HL-60/S4 treated with phorbol 12-myristate 13-acetate at 8.2 ng/mL for 4 days and 3 days (cell line): ENCODE measurements around the gene KIFAP3.
"Not testable (repeated sequence)": the region's sequence is repeated elsewhere in the genome, so short reads cannot be mapped to it uniquely, and the experiment has no call there.

Source experiments
- in situ Hi-C: fragments of 300-500 bp; cut with MboI; formaldehyde crosslinking; loops from 2 replicates; pipeline ENCODE4 v1.15.0; 2022; ENCODE audit warnings: low sequenced_read_pairs

The KIFAP3 gene

DNA sequence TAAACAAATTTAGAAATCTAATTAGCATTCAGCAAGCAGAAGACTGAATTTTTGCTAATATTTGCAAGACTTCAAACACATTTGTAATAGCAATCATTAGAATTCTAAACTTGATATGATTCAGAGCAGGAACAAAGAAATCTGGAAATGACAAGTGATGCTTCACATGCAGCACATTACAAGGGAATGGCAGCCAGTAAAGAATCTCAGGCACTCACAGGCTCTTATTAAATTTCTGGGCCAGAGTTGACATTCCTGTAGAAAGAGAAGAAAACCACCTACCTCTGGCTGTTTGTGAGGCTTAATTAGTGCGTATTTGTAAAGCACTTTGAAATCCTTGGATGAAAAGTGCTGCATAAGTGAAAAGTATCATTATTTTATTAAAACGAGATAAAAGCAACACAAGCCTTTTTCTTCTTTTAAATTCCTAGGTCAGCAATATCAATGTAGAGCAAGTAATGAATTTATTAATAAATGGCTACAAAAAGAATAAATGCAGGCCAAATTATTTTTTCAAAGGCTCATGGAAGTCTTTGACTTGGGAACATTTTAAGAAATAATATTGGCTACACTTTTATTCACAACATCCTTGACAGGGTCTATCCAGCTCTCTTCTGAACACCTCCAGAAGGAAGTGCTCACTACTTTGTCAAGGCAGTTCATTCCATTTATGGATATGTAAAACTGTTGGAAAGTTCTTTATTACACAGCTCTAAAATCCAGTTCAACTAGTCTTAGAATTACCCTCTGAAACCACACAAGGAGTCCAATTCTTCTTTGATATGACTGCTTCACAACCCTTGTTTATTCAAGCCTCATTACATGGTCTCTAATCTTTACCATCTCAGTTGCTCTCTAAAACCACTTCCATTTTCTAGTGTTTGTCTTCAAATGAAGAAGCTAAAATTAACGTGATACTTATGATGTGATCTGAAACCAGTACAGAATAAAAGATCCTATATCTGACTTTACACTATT is 148.7 kb downstream of the KIFAP3 start:
- in situ Hi-C loops = no loop called here

DNA sequence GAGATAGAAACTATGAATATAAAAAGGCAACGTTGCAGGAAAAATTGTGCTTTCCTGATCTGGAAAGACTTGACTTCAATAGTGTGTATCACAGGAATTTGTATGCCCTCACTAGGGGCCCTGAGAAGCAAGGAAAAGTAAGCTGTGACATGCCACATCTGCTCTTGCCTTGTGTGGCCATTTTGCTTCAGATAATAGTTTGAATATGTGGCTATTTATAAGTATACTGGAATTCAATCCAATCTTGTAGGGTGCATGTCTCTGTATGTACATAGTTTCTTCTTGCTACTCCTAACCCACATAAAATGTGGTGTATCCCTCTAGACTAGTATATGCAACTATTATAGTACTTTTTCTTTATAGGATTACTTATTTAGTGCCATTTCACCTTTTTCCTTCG is 149.7 kb downstream of the KIFAP3 start:
- in situ Hi-C loops = no loop called here

GRCh38 chr1:169924063-169924462 is 150.4 kb downstream of the KIFAP3 start:
- in situ Hi-C loops = no loop called here

- in situ Hi-C loops = no loop called here
Observed at GRCh38 chr1:169921080-169921479, 153.4 kb downstream of the KIFAP3 start.

DNA sequence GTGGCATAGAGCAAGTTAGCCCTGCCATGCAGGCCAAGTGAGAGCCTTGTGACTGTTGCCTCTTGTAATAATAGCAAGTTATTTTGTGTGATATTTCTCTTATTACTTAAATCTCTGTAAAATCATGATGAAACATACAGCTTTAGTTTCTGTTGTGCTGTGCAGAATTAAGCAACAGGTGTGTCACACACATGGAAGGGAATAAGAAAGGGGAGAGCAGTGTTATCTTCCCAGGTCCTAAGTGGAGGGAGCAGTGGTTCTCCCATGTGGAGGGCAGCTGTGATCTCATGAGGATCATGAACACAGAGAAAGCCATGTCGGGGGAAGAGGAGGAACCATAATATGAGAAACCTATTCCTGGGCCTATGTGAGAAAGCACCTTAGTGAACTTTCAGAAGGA is 155.6 kb downstream of the KIFAP3 start:
- in situ Hi-C loops = no loop called here

- in situ Hi-C loops = not testable (repeated sequence)
Observed at GRCh38 chr1:169918220-169918619, 156.3 kb downstream of the KIFAP3 start.

GRCh38 chr1:169915150-169915549 is 159.3 kb downstream of the KIFAP3 start:
- in situ Hi-C loops = no loop called here

GRCh38 chr1:169914531-169914930 is 160.0 kb downstream of the KIFAP3 start:
- in situ Hi-C loops = no loop called here

GRCh38 chr1:169909499-169909898 is 165.0 kb downstream of the KIFAP3 start:
- in situ Hi-C loops = no loop called here

DNA sequence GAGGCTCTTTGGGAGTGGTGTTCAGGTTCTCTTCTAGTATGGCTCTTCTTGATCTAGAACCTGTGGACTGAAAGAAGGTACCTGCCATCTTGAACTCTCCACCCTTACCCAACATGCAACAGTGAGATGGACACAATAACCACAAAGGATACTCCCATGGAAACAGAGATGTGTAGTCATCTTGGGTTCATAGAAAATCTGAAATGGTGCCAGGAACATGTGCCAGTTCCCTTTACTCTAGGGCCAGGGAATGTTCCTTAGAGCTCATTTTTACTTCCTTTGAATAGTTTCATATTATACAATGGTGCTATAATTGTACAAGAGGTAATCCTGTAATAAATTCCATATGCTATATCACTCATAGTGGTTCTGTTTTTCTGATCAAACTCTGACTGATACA is 167.6 kb downstream of the KIFAP3 start:
- in situ Hi-C loops = no loop called here

- in situ Hi-C loops = no loop called here
Observed at GRCh38 chr1:169904834-169905233, 169.7 kb downstream of the KIFAP3 start.

GRCh38 chr1:169902751-169903150 is 171.7 kb downstream of the KIFAP3 start:
- in situ Hi-C loops = no loop called here

GRCh38 chr1:169901115-169901514 is 173.4 kb downstream of the KIFAP3 start:
- in situ Hi-C loops = no loop called here

- in situ Hi-C loops = no loop called here
Observed at GRCh38 chr1:169900571-169900970, 173.9 kb downstream of the KIFAP3 start.

GRCh38 chr1:169899519-169900217 is 174.8 kb downstream of the KIFAP3 start:
- in situ Hi-C loops = no loop called here

GRCh38 chr1:169896013-169896412 is 178.5 kb downstream of the KIFAP3 start:
- in situ Hi-C loops = no loop called here

DNA sequence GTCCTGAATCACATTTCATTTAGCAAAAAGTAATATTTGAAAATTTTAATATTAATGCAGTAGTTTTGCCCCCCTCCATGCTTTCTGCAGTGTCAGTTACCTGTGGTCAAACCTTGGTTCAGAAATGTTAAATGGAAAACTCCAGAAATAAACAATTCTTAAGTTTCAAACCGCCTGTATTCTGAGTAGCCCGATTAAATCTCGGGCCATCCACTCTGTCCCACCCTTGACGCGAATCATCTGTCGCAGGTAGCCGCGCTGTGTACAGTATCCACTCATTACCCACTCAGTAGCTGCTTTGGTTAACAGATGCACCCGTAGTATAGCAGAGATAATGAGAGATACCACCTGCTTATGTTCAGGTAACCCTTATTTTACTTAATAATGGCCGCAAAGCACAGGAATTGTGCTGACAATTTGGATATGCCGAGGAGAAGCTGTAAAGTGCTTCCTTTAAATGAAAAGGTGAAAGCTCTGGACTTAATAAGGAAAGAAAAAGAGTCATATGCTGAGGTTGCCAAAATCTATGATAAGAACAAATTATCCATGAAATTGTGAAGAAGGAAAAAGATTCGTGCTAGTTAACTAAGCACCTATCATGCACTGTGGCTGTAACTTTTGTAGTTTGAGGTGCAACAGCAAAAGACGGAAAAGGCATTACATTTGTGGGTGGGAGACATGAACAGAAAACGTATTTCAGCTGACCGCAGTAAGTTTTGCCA is 179.9 kb downstream of the KIFAP3 start:
- in situ Hi-C loops = no loop called here

DNA sequence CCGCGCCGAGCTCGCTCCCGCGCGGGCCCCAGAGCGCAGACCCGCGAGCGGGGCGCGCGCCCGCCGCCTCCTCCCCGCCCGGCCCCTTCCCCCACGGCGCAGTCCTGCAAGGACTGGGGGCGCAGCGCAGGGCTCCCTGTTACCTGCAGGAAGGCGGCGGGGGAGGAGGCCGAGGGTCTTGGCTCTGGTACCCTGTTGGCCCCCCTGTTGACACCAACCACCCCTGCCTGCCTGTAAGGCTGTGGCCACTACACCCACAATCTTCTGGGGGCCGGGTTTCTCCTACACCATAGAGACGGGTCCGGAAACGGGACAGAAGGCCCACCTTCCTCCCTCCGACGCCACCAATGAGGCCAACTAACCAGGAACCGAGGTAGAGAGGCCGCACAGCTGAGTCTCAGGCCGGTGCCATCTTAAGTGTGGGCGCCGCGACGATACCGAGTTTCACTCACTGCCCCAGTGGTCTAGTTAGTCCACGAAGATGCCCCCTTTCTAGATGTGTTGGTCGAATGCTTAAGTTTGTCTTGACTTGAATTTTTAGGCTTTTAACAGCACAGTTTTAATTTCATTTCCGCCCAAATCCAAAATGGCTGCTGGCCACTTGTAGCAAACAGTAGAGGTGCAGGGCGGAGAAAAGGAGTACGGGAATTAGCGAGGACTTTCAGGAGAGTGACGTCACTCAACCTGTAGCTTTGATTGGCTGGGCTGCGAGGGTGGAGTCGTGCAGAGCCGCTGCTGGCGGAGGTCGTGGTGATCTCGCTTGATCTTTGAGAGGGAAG is 180.7 kb downstream of the KIFAP3 start, which contains the start of gene SCYL3:
TSS of gene SCYL3 (minus strand) at position 252 of the 779 bp plus-strand sequence. CDS start 5,056 bp downstream, outside the sequence.
- in situ Hi-C loops = no loop called here

DNA sequence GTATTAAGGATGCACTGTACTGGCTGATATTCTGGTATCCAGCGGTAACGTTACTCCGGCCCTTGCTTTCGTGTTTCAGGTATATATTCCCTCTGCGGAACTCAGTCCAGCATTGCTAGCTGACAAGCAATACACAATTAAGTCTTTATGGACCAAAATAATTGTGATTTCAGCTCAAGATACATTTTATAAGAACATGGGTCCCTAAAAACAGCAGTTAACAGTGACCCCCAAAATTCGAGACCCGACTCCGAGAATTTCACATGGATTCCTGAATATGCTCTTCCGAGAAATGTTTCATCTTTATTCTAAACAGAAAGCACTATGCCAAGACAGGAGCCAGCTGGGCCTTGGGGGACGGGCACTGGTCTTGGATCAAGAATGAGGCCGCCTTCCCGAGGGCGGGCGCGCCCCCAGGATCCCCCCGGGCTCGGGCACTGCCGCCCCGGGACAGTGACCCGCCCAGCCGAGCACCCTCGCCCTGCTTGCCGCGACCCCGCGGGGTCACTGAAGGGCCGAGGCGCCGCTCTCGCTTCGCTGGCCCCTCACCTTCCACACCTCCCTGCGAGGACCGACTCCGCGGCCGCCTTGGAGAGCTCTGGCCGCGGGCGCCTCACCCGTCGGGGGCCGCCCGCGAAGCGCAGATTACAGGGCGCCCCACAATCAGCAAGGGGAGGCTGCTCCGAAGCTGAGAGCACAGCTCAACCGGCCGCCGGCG is 181.4 kb downstream of the KIFAP3 start:
- in situ Hi-C loops = no loop called here
